SK-N-SH (cell line): ENCODE measurements around the gene OCEL1. TPM values are rescaled to one million over a fixed set of nuclear protein-coding genes. Genes with fewer than 3 reads are reported as not detected.

Source experiments
- CTCF ChIA-PET: fragments of 300-600, 350-600 bp; formaldehyde crosslinking; extraction: SDS; loops from one replicate; lab custom pipeline; 2021; lab: Yijun Ruan, JAX
- POLR2A ChIA-PET: fragments of 350-600 bp; sonication (Branson Sonifier 250); formaldehyde crosslinking; extraction: SDS; loops from one replicate; lab custom pipeline; 2020; ENCODE audit warnings: antibody characterized with exemption, inconsistent platforms; lab: Yijun Ruan, JAX
- DNase-seq: peaks from one replicate; pipeline ENCODE4 v3.0.0; 2012
- H2AFZ ChIP-seq: fragments of 200-600 bp; sonication (generic); 2 replicates; pipeline ENCODE4 v1.8.1; 2016; ENCODE audit warnings: antibody characterized with exemption, mild to moderate bottlenecking, low read depth
- H3F3A ChIP-seq: fragments of 200-600 bp; sonication (generic); replicated peaks from 2 replicates; pipeline ENCODE3; 2016; ENCODE audit warnings: antibody characterized with exemption, mild to moderate bottlenecking; ENCODE audit not compliant: insufficient read depth
- H3K27ac ChIP-seq, 2 experiments: fragments of 200-500 bp in 1 of 2; fragments of 200-600 bp in 1 of 2; sonication (Bioruptor generic) in 1 of 2; sonication (generic), shearing (Covaris generic) in 1 of 2; 2 replicates each; pipeline versions ENCODE4 v1.5.1 to v1.6.1; 2014 to 2016; ENCODE audit warnings: low read depth in 2 of 2, inconsistent platforms in 1 of 2, low read length in 1 of 2, mild to moderate bottlenecking in 1 of 2, mixed read lengths in 1 of 2
- H3K27me3 ChIP-seq: fragments of 200-600 bp; sonication (generic), shearing (Covaris generic); 2 replicates; pipeline ENCODE4 v1.6.1; 2016; ENCODE audit warnings: mixed run types; ENCODE audit not compliant: insufficient read depth
- H3K36me3 ChIP-seq, 2 experiments: fragments of 200-500 bp in 1 of 2; fragments of 200-600 bp in 1 of 2; sonication (Bioruptor generic) in 1 of 2; sonication (generic) in 1 of 2; replicated peaks in 1 of 2; 2 replicates each; pipeline versions ENCODE3 to v1.5.1; 2014 to 2016; ENCODE audit warnings: low read length in 1 of 2, mild to moderate bottlenecking in 1 of 2; ENCODE audit not compliant: insufficient read depth in 2 of 2, control insufficient read depth in 1 of 2
- H3K4me1 ChIP-seq, 2 experiments: fragments of 200-500 bp in 1 of 2; fragments of 200-600 bp in 1 of 2; sonication (Bioruptor generic) in 1 of 2; sonication (generic), shearing (Covaris generic) in 1 of 2; 2 replicates each; pipeline versions ENCODE4 v1.5.1 to v1.6.1; 2014 to 2016; ENCODE audit warnings: low read depth in 1 of 2, low read length in 1 of 2, mixed run types in 1 of 2; ENCODE audit not compliant: insufficient read depth in 2 of 2, control insufficient read depth in 1 of 2
- H3K4me2 ChIP-seq: fragments of 200-600 bp; sonication (generic), shearing (Covaris generic); 2 replicates; pipeline ENCODE4 v1.6.1; 2017; ENCODE audit warnings: mixed run types
- H3K4me3 ChIP-seq, 2 experiments: fragments of 200-500 bp in 1 of 2; fragments of 200-600 bp in 1 of 2; sonication (Bioruptor generic) in 1 of 2; sonication (generic), shearing (Covaris generic) in 1 of 2; 2 replicates each; pipeline versions ENCODE4 v1.5.1 to v1.8.1; 2014 to 2016; ENCODE audit warnings: low read depth in 2 of 2, inconsistent platforms in 1 of 2, low read length in 1 of 2, mild to moderate bottlenecking in 1 of 2, mixed read lengths in 1 of 2, moderate library complexity in 1 of 2
- H3K79me2 ChIP-seq: fragments of 200-600 bp; sonication (generic); 2 replicates; pipeline ENCODE4 v1.8.1; 2017; ENCODE audit warnings: mild to moderate bottlenecking; ENCODE audit not compliant: insufficient read depth
- H3K9ac ChIP-seq: fragments of 200-600 bp; sonication (generic); 2 replicates; pipeline ENCODE4 v1.6.1; 2017; ENCODE audit warnings: mixed run types
- H3K9me2 ChIP-seq: fragments of 200-600 bp; sonication (generic); 2 replicates; pipeline ENCODE4 v1.6.1; 2017; ENCODE audit warnings: mixed run types
- H3K9me3 ChIP-seq: fragments of 200-600 bp; sonication (generic); 2 replicates; pipeline ENCODE4 v1.6.1; 2017; ENCODE audit warnings: mixed run types, mild to moderate bottlenecking, moderate library complexity
- H4K20me1 ChIP-seq: fragments of 200-600 bp; sonication (generic); 2 replicates; pipeline ENCODE4 v1.6.1; 2017; ENCODE audit warnings: mild to moderate bottlenecking, mixed run types; ENCODE audit not compliant: insufficient read depth
- EZH2phosphoT487 ChIP-seq: fragments of 200-600 bp; sonication (generic); IDR thresholded peaks from 2 replicates; pipeline ENCODE4 v1.6.1; 2017; ENCODE audit warnings: low read depth, mixed run types, mild to moderate bottlenecking, antibody characterized with exemption, moderate library complexity, borderline replicate concordance
- GATA2 ChIP-seq: sonication (generic); formaldehyde crosslinking; IDR thresholded peaks from 2 replicates; pipeline ENCODE4 v1.5.0; 2020; ENCODE audit warnings: mild to moderate bottlenecking, missing genetic modification reagents
- MEF2A ChIP-seq: IDR thresholded peaks from 2 replicates; pipeline ENCODE4 v1.4.0; 2012; ENCODE audit warnings: low read depth, borderline replicate concordance
- NFIC ChIP-seq: IDR thresholded peaks from 2 replicates; pipeline ENCODE4 v1.4.0; 2012; ENCODE audit warnings: borderline replicate concordance
- NRF1 ChIP-seq: IDR thresholded peaks from 2 replicates; pipeline ENCODE4 v1.6.1; 2012; ENCODE audit warnings: low read depth, mild to moderate bottlenecking, low read length
- POLR2AphosphoS5 ChIP-seq: IDR thresholded peaks from 2 replicates; pipeline ENCODE4 v1.6.1; 2012; ENCODE audit warnings: low read depth, low read length
- RFX5 ChIP-seq: IDR thresholded peaks from 2 replicates; pipeline ENCODE4 v1.6.1; 2012; ENCODE audit warnings: mild to moderate bottlenecking, improper control_type of control experiment, low read length
- WGBS: methylation state at CpG from one replicate; pipeline ENCODE4 v1.1.6; 2017; ENCODE audit warnings: low lambda C conversion rate; 5-methylcytosine and 5-hydroxymethylcytosine counted together
- polyA plus RNA-seq, 3 experiments: library from polyadenylated mRNA; depleted of rRNA; stranded (reverse); fragments of >200 nt; gene quantifications; 2 replicates each; pipeline ENCODE4 v1.2.3, GENCODE V29; 2012
- TF ChIP-seq, protein P1 (sequence below): fragments of 150-350 bp; IDR thresholded peaks from 2 replicates; pipeline ENCODE4 v1.6.1; 2017; ENCODE audit warnings: antibody characterized with exemption, low read length, low read depth, borderline replicate concordance
- TF ChIP-seq, protein P2 (sequence below): fragments of 200-600 bp; sonication (generic); IDR thresholded peaks from 2 replicates; pipeline ENCODE4 v1.6.1; 2017; ENCODE audit warnings: antibody characterized with exemption, mild to moderate bottlenecking, moderate library complexity
- TF ChIP-seq, protein P3 (sequence below): IDR thresholded peaks from 2 replicates; pipeline ENCODE4 v1.4.0; 2012; ENCODE audit warnings: low read depth, borderline replicate concordance

OCEL1 gene
- polyA plus RNA-seq, 1 of the 3 experiments (the other 2 are of a cell fraction): 9.8 TPM

DNA sequence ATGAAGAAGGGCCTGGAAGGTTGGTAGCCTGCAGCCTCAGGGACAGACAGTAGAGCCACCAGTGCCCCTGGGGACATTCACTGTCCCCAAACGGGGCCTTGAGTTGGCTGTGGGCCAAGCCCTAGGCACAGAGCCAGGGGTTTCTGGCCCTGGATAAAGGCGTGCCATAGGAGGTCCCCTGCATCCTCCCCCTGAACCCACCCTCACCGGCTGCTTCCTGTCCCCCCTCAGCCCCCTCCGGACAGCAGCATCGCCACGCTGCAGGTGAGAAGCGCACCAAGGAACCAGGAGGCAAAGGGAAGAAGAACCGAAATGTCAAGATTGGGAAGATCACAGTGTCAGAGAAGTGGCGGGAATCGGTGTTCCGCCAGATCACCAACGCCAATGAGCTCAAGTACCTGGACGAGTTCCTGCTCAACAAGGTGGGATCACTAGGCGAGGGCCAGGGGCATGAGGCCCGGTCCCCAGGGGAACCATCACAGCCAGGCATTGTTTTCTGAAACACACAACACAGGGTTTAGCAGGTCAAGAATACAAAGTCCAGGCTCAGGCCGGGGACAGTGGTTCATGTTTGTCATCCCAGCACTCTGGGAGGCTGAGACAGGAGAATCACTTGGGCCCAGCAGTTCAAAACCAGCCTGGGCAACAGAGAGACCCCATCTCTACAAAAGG is 25.5 kb upstream of the OCEL1 start:
- Histone ChIP-seq H4K20me1 (no peaks in the 10 kb centered on the region), H3K27me3 (no peaks in the 10 kb centered on the region), H3K9me3 (no peaks in the 10 kb centered on the region), H3K4me1 (no peaks in the 10 kb centered on the region), H3K36me3 (peaks cover 12 to 29% of the 10 kb centered on the region in 2 experiments), H3K79me2 (no peaks in the 10 kb centered on the region), H3K9ac (no peak overlapping the region), H3K27ac (no peak overlapping the region), H3F3A (no peaks in the 10 kb centered on the region), H3K4me3 (no peak overlapping the region), H2AFZ (no peak overlapping the region), H3K4me2 (no peak overlapping the region), H3K9me2 (no peaks in the 10 kb centered on the region)
- POLR2A ChIA-PET: no interaction called here
- peak; percentile 49 for DNase-seq
- CTCF ChIA-PET: interaction anchor here (0.9 to 2.2 kb wide), 3 partner anchors 15 to 131 kb away, joined by 3 to 9 read pairs (median 3); no protein-coding TSS in a partner anchor
- WGBS: 88% methylated on average over 16 of the region's 16 CpGs
- no peak for TF ChIP-seq MEF2A
- TF ChIP-seq, protein P1, sequence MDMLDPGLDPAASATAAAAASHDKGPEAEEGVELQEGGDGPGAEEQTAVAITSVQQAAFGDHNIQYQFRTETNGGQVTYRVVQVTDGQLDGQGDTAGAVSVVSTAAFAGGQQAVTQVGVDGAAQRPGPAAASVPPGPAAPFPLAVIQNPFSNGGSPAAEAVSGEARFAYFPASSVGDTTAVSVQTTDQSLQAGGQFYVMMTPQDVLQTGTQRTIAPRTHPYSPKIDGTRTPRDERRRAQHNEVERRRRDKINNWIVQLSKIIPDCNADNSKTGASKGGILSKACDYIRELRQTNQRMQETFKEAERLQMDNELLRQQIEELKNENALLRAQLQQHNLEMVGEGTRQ: no peak
- TF ChIP-seq RFX5: no peak
- TF ChIP-seq, protein P2, sequence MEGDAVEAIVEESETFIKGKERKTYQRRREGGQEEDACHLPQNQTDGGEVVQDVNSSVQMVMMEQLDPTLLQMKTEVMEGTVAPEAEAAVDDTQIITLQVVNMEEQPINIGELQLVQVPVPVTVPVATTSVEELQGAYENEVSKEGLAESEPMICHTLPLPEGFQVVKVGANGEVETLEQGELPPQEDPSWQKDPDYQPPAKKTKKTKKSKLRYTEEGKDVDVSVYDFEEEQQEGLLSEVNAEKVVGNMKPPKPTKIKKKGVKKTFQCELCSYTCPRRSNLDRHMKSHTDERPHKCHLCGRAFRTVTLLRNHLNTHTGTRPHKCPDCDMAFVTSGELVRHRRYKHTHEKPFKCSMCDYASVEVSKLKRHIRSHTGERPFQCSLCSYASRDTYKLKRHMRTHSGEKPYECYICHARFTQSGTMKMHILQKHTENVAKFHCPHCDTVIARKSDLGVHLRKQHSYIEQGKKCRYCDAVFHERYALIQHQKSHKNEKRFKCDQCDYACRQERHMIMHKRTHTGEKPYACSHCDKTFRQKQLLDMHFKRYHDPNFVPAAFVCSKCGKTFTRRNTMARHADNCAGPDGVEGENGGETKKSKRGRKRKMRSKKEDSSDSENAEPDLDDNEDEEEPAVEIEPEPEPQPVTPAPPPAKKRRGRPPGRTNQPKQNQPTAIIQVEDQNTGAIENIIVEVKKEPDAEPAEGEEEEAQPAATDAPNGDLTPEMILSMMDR: no peak
- TF ChIP-seq NRF1: no peak
- no peak for TF ChIP-seq EZH2phosphoT487
- TF ChIP-seq POLR2AphosphoS5: no peak
- TF ChIP-seq NFIC: no peak
- TF ChIP-seq, protein P3, sequence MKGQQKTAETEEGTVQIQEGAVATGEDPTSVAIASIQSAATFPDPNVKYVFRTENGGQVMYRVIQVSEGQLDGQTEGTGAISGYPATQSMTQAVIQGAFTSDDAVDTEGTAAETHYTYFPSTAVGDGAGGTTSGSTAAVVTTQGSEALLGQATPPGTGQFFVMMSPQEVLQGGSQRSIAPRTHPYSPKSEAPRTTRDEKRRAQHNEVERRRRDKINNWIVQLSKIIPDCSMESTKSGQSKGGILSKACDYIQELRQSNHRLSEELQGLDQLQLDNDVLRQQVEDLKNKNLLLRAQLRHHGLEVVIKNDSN: no peak

DNA sequence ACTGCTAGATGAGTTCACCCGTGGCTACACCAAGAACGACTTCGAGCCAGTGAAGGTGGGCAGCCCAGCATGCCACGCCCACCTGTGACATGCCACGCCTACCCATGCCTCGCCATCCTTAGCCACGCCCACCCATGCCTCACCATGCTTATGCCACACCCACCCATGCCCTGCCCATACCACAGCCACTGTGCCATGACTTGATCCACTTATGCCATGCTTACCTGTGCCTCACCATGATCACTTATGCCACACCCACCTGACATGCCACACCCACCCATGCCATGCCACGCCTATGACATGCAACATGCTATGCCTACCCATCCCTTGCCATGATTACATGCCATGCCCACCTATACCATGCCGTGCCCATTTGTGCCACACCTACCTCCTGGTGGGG is 23.8 kb upstream of the OCEL1 start:
- Histone ChIP-seq H3K36me3 (peaks cover 12 to 35% of the 10 kb centered on the region in 2 experiments), H2AFZ (no peak overlapping the region), H3K4me1 (no peaks in the 10 kb centered on the region), H3K9me2 (no peaks in the 10 kb centered on the region), H3K9ac (no peak overlapping the region), H3K27me3 (no peaks in the 10 kb centered on the region), H3K4me2 (no peak overlapping the region), H3K9me3 (no peaks in the 10 kb centered on the region), H3K79me2 (no peaks in the 10 kb centered on the region), H3K4me3 (no peak overlapping the region), H3K27ac (no peak overlapping the region), H3F3A (no peaks in the 10 kb centered on the region), H4K20me1 (no peaks in the 10 kb centered on the region)
- WGBS: 94% methylated on average over 8 of the region's 9 CpGs
- TF ChIP-seq GATA2: no peak
- no peak for DNase-seq
- ChIA-PET POLR2A (no interaction called here), CTCF (no interaction called here)
